OCI-LY3 (cell line): ENCODE measurements around the gene LDLRAD1.

Experiments
- EZH2phosphoT487 ChIP-seq: fragments of 200-600 bp; shearing (Covaris generic); IDR thresholded peaks from 2 replicates; pipeline ENCODE4 v1.6.1; 2018; ENCODE audit warnings: antibody characterized with exemption, mixed run types, low read depth
- TF ChIP-seq, protein P1 (sequence below): fragments of 200-600, 300-600 bp; sonication (generic); IDR thresholded peaks from 2 replicates; pipeline ENCODE4 v1.5.1; 2014; ENCODE audit warnings: antibody characterized with exemption, low read length, low read depth

DNA sequence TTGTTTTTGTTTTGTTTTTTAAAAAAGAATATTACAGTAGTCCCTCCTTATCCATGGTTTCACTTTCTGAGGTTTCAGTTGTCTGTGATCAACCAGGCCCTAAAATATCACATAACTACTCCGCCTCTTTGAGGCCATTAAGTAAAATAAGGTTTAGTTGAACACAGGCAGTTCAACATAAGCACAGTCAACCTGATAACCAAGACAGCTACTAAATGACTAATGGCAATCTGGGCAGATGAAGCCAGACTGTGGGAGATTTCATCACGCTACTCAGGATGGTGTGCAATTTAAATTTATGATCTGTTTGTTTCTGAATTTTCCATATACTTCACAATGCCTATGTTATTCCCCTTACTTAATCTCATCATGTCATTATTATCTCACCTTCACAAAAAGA, 30.1 kb downstream of the LDLRAD1 start:
- TF ChIP-seq, protein P1, sequence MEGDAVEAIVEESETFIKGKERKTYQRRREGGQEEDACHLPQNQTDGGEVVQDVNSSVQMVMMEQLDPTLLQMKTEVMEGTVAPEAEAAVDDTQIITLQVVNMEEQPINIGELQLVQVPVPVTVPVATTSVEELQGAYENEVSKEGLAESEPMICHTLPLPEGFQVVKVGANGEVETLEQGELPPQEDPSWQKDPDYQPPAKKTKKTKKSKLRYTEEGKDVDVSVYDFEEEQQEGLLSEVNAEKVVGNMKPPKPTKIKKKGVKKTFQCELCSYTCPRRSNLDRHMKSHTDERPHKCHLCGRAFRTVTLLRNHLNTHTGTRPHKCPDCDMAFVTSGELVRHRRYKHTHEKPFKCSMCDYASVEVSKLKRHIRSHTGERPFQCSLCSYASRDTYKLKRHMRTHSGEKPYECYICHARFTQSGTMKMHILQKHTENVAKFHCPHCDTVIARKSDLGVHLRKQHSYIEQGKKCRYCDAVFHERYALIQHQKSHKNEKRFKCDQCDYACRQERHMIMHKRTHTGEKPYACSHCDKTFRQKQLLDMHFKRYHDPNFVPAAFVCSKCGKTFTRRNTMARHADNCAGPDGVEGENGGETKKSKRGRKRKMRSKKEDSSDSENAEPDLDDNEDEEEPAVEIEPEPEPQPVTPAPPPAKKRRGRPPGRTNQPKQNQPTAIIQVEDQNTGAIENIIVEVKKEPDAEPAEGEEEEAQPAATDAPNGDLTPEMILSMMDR: no peak
- TF ChIP-seq EZH2phosphoT487: no peak
